Jurkat, Clone E6-1 (cell line): ENCODE measurements around the gene ASRGL1.

ENCODE experiments used
- DNase-seq: peaks from one replicate; pipeline ENCODE4 v3.0.0-alpha.2; 2011; ENCODE audit warnings: low read depth, low spot score
- H3K4me3 ChIP-seq: 2 replicates; pipeline ENCODE4 v1.5.1; 2011; ENCODE audit warnings: mild to moderate bottlenecking, low read length, control low read depth, moderate library complexity

The ASRGL1 gene

DNA sequence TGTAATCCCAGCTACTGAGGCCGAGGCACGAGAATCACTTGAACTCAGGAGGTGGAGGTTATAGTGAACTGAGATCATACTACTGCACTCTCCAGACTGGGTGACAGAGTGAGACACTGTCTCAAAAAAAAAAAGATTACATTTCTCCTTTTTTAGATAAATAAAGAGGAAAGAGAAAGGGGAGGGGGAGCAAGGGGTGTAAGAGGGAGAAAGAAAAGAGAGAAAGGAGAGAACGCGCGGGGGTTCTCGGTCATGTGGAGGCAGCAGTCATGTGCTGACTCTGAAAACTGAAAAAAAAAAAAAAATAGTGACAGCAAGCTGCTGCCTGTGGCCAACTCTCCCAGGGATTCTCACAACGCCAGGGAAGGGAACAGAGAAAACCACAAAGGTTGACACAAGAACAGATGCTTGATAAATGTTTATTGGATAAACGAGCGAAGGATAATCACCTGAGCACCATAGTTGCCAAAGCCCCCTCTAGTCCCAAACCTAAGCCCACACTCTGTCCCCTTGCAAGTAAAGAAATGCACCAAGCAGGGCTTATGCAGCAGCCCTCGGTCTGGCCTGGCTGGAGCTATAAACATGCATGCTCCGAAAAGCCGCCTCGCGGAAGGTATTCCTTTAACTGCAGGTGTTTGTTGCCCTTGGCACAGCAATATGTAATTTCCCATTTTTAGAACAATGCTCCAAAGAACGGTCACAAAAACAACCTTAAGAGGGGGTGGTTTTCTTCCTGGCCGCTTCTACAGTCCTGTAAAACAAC, 96.1 kb downstream of the ASRGL1 start:
- no peak overlapping the region for H3K4me3 ChIP-seq
- DNase-seq = no peak

- no peak overlapping the region for H3K4me3 ChIP-seq
- DNase-seq = no peak
These were observed 96.6 kb downstream of the ASRGL1 start for GRCh38 chr11:62433904-62434276.

DNA sequence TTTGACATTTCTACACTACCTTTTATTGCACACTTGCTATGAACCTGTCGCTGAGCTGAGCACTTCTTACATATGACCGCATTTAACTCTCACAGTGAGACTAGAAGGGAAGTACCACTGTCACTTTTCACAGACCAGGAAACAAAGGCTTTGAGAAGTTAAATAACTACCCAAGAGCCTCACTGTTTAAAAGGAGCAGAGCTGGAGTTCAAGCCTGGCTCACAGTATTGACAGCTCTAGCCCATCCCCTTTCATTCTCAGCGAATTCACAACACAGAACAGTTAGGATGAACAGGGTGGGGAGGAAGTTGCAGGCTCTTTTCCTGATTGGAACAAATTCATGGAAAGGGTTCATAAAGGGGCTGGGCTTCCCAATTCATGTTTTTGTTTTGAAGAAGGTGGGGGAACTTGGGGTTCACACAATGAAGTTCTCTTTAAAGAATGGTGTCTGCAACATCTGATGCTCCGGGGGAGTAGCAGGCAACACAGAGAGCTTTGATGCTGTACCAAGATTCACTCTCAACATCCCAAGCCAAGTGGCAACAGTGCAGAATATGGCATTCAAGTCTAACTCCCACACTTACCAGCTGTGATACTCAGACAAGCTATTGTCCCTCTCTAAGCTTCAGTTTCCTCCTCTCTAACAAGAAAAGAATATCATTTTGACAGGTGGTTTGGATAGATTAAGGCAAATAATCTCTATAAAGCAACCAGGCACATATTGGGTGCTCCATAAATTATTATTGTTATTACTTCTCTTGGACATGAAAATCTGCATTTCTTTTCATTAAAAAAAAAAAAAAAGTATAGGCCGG, 98.8 kb downstream of the ASRGL1 start:
- no peak for DNase-seq
- H3K4me3 ChIP-seq = no peak overlapping the region

- H3K4me3 ChIP-seq = no peak overlapping the region
- DNase-seq = no peak
These were observed 100.4 kb downstream of the ASRGL1 start for GRCh38 chr11:62437616-62438015.

GRCh38 chr11:62438641-62439040, 101.4 kb downstream of the ASRGL1 start:
- DNase-seq = no peak
- H3K4me3 ChIP-seq = no peak overlapping the region

GRCh38 chr11:62439785-62440602, 102.7 kb downstream of the ASRGL1 start:
- no peak for DNase-seq
- H3K4me3 ChIP-seq = no peak overlapping the region
